IMR-90 (cell line): ENCODE data around the gene HS6ST3. TPM values are rescaled to one million over a fixed set of nuclear protein-coding genes. Genes with fewer than 3 reads are reported as not detected.

Source experiments
- ATAC-seq: fragments of 200-7000 bp; cut with Tn5 transposase; 2 replicates; pipeline ENCODE4 v1.9.1; 2020; ENCODE audit warnings: low read depth, mild to moderate bottlenecking, moderate library complexity
- BruUV-seq: library from RNA; stranded (reverse); fragments of 400-500 nt; replicated peaks from 2 replicates; lab custom pipeline; 2021; lab: Mats Ljungman, UMichigan
- CTCF ChIA-PET: fragments of 300-600 bp; formaldehyde crosslinking; extraction: SDS; loops from one replicate; lab custom pipeline; 2021; ENCODE audit warnings: antibody characterized with exemption; lab: Yijun Ruan, JAX
- POLR2A ChIA-PET: fragments of 300-600 bp; sonication (Branson Sonifier 250); formaldehyde crosslinking; loops from one replicate; lab custom pipeline; 2022; ENCODE audit warnings: antibody characterized with exemption; ENCODE audit not compliant: unreplicated experiment; lab: Charles Lee
- DNase-seq: peaks from one replicate; pipeline ENCODE4 v3.0.0; 2013
- H2AFZ ChIP-seq: replicated peaks from 2 replicates; pipeline ENCODE3; 2013; ENCODE audit warnings: low read length, mild to moderate bottlenecking; ENCODE audit not compliant: poor library complexity
- H2AK5ac ChIP-seq: 2 replicates; pipeline ENCODE4 v1.6.1; 2013; ENCODE audit warnings: low read depth, low read length, inconsistent platforms
- H2AK9ac ChIP-seq: replicated peaks from 2 replicates; pipeline ENCODE3; 2013; ENCODE audit warnings: mild to moderate bottlenecking, low read depth, low read length, moderate library complexity; ENCODE audit not compliant: poor library complexity
- H2BK120ac ChIP-seq: 2 replicates; pipeline ENCODE4 v1.6.1; 2013; ENCODE audit warnings: low read depth, low read length, inconsistent platforms
- H2BK15ac ChIP-seq: 3 replicates; pipeline ENCODE4 v1.6.1; 2013; ENCODE audit warnings: low read depth, low read length, inconsistent platforms
- H2BK20ac ChIP-seq: 2 replicates; pipeline ENCODE4 v1.6.1; 2013; ENCODE audit warnings: low read depth, mild to moderate bottlenecking, inconsistent platforms, low read length, moderate library complexity
- H2BK5ac ChIP-seq: 2 replicates; pipeline ENCODE4 v1.6.1; 2013; ENCODE audit warnings: mild to moderate bottlenecking, low read depth, low read length, inconsistent platforms; ENCODE audit not compliant: poor library complexity, severe bottlenecking
- H3K14ac ChIP-seq: replicated peaks from 2 replicates; pipeline ENCODE4 v1.6.1; 2013; ENCODE audit warnings: low read depth, low read length, inconsistent platforms
- H3K18ac ChIP-seq: 2 replicates; pipeline ENCODE4 v1.6.1; 2013; ENCODE audit warnings: low read depth, low read length, control low read depth
- H3K23ac ChIP-seq: 2 replicates; pipeline ENCODE4 v1.6.1; 2013; ENCODE audit warnings: low read depth, low read length, inconsistent platforms
- H3K27ac ChIP-seq: 2 replicates; pipeline ENCODE4 v1.5.1; 2013; ENCODE audit warnings: mild to moderate bottlenecking, control low read depth, low read length; ENCODE audit not compliant: insufficient read depth
- H3K27me3 ChIP-seq: 2 replicates; pipeline ENCODE4 v1.6.1; 2013; ENCODE audit warnings: low read length; ENCODE audit not compliant: control insufficient read depth, insufficient read depth
- H3K36me3 ChIP-seq: 2 replicates; pipeline ENCODE4 v1.6.1; 2013; ENCODE audit warnings: low read length, mixed read lengths; ENCODE audit not compliant: control insufficient read depth, insufficient read depth
- H3K4ac ChIP-seq: 2 replicates; pipeline ENCODE4 v1.6.1; 2013; ENCODE audit warnings: low read depth, low read length, inconsistent platforms
- H3K4me1 ChIP-seq: 2 replicates; pipeline ENCODE4 v1.6.1; 2013; ENCODE audit warnings: low read length, mixed read lengths; ENCODE audit not compliant: control insufficient read depth, insufficient read depth
- H3K4me2 ChIP-seq: 2 replicates; pipeline ENCODE4 v1.6.1; 2013; ENCODE audit warnings: low read depth, mild to moderate bottlenecking, control low read depth, low read length, moderate library complexity
- H3K4me3 ChIP-seq: 2 replicates; pipeline ENCODE4 v1.5.1; 2013; ENCODE audit warnings: low read depth, mild to moderate bottlenecking, control low read depth, low read length, moderate library complexity; ENCODE audit not compliant: insufficient read depth
- H3K56ac ChIP-seq: 2 replicates; pipeline ENCODE4 v1.6.1; 2013; ENCODE audit warnings: low read length, inconsistent platforms; ENCODE audit not compliant: insufficient read depth; ENCODE audit errors: extremely low read depth
- H3K79me1 ChIP-seq, 2 experiments: 2 replicates each; pipeline ENCODE4 v1.6.1; 2013; ENCODE audit warnings: low read length in 2 of 2, inconsistent platforms in 1 of 2, low read depth in 1 of 2
- H3K9ac ChIP-seq: 2 replicates; pipeline ENCODE4 v1.6.1; 2013; ENCODE audit warnings: low read depth, low read length, control low read depth
- H3K9me1 ChIP-seq: 2 replicates; pipeline ENCODE4 v1.6.1; 2013; ENCODE audit warnings: low read length, inconsistent platforms; ENCODE audit not compliant: insufficient read depth
- H3K9me3 ChIP-seq: 2 replicates; pipeline ENCODE4 v1.6.1; 2013; ENCODE audit warnings: low read length; ENCODE audit not compliant: control insufficient read depth, insufficient read depth
- H4K20me1 ChIP-seq: 2 replicates; pipeline ENCODE4 v1.6.1; 2013; ENCODE audit warnings: low read length, inconsistent platforms; ENCODE audit not compliant: insufficient read depth
- H4K5ac ChIP-seq: 2 replicates; pipeline ENCODE4 v1.6.1; 2013; ENCODE audit warnings: mild to moderate bottlenecking, low read depth, low read length, control low read depth
- H4K8ac ChIP-seq, 2 experiments: 2 replicates each; pipeline ENCODE4 v1.6.1; 2013; ENCODE audit warnings: low read depth in 2 of 2, low read length in 2 of 2, control low read depth in 1 of 2, inconsistent platforms in 1 of 2
- H4K91ac ChIP-seq: 2 replicates; pipeline ENCODE4 v1.6.1; 2013; ENCODE audit warnings: low read depth, low read length, inconsistent platforms; ENCODE audit not compliant: insufficient read depth
- BHLHE40 ChIP-seq: fragments of 150-350 bp; IDR thresholded peaks from 2 replicates; pipeline ENCODE4 v1.6.1; 2016; ENCODE audit warnings: mild to moderate bottlenecking, low read depth, low read length
- CHD1 ChIP-seq: IDR thresholded peaks from 2 replicates; pipeline ENCODE4 v1.6.1; 2012; ENCODE audit warnings: low read depth, low read length, improper control_type of control experiment
- ELK1 ChIP-seq: fragments of 150-350 bp; IDR thresholded peaks from 2 replicates; pipeline ENCODE4 v1.6.1; 2016; ENCODE audit warnings: low read depth, mild to moderate bottlenecking, low read length, moderate library complexity, borderline replicate concordance
- MAFK ChIP-seq: IDR thresholded peaks from 2 replicates; pipeline ENCODE4 v1.6.1; 2012; ENCODE audit warnings: low read depth, low read length, improper control_type of control experiment
- MAZ ChIP-seq: IDR thresholded peaks from 2 replicates; pipeline ENCODE4 v1.6.1; 2012; ENCODE audit warnings: low read depth, mild to moderate bottlenecking, low read length, improper control_type of control experiment, moderate library complexity, borderline replicate concordance
- NFE2L2 ChIP-seq: fragments of 150-350 bp; IDR thresholded peaks from 2 replicates; pipeline ENCODE4 v1.6.1; 2016; ENCODE audit warnings: low read depth, mild to moderate bottlenecking, low read length
- POLR2A ChIP-seq: IDR thresholded peaks from 2 replicates; pipeline ENCODE4 v1.6.1; 2012; ENCODE audit warnings: mild to moderate bottlenecking, low read depth, low read length
- RAD21 ChIP-seq: IDR thresholded peaks from 2 replicates; pipeline ENCODE4 v1.6.1; 2012; ENCODE audit warnings: low read length, improper control_type of control experiment
- RCOR1 ChIP-seq: IDR thresholded peaks from 2 replicates; pipeline ENCODE4 v1.6.1; 2012; ENCODE audit warnings: mild to moderate bottlenecking, low read length, improper control_type of control experiment; ENCODE audit not compliant: insufficient replicate concordance
- SMC3 ChIP-seq: fragments of 150-350 bp; IDR thresholded peaks from 2 replicates; pipeline ENCODE4 v1.6.1; 2016; ENCODE audit warnings: low read depth, mild to moderate bottlenecking, antibody characterized with exemption, low read length, moderate library complexity
- WGBS, 2 experiments: methylation state at CpG; one replicate each; pipeline versions ENCODE4 v1.1.5 to v1.1.7; 2013; ENCODE audit warnings: missing lambda C conversion rate in 2 of 2; ENCODE audit not compliant: insufficient read length in 1 of 2; ENCODE audit errors: extremely low coverage in 2 of 2; 5-methylcytosine and 5-hydroxymethylcytosine counted together
- dilution Hi-C: fragments of 300-500 bp; cut with HindIII; formaldehyde crosslinking; loops from one replicate; pipeline ENCODE4 v1.14.3; 2018; ENCODE audit warnings: low sequenced_read_pairs; ENCODE audit not compliant: unreplicated experiment
- in situ Hi-C: fragments of 300-500 bp; cut with MboI; formaldehyde crosslinking; loops from 3 replicates; pipeline ENCODE4 v1.14.3; 2019; ENCODE audit warnings: low sequenced_read_pairs, inconsistent platforms, mixed read lengths
- intact Hi-C: fragments of 100-400 bp; cut with micrococcal nuclease; formaldehyde crosslinking; loops from 2 replicates; pipeline ENCODE4 v1.10.0; 2022
- polyA plus RNA-seq, 3 experiments: library from polyadenylated mRNA; depleted of rRNA; stranded (reverse); fragments of >200 nt; gene quantifications; 2 replicates each; pipeline ENCODE4 v1.2.3, GENCODE V29; 2012; ENCODE audit warnings: low replicate concordance in 1 of 3
- total RNA-seq: library from RNA; depleted of rRNA; stranded (reverse); fragments of >200 nt; gene quantifications from 2 replicates; pipeline ENCODE4 v1.2.3, GENCODE V29; 2012

Gene HS6ST3
- total and polyA plus RNA-seq, 2 of the 4 experiments (the other 2 are of a cell fraction) = not detected

GRCh38 chr13:96243376-96243775 is 153.5 kb downstream of the HS6ST3 start:
- Histone ChIP-seq H3K14ac (no peak overlapping the region), H3K23ac (no peak overlapping the region), H3K36me3 (no peaks in the 10 kb centered on the region), H4K5ac (no peak overlapping the region), H3K4me2 (no peak overlapping the region), H2BK15ac (no peak overlapping the region), H3K4ac (no peak overlapping the region), H3K18ac (no peak overlapping the region), H2AK5ac (no peak overlapping the region), H3K9me3 (no peaks in the 10 kb centered on the region; the same call in 1 of the 2 replicates), H3K4me1 (no peaks in the 10 kb centered on the region), H2BK20ac (no peak overlapping the region), H3K9ac (no peak overlapping the region), H3K79me1 (no peaks in the 10 kb centered on the region), H4K91ac (no peak overlapping the region), H3K27me3 (no peaks in the 10 kb centered on the region), H2AK9ac (no peak overlapping the region), H4K8ac (no peak overlapping the region), H3K56ac (no peak overlapping the region), H2BK120ac (no peak overlapping the region), H2AFZ (no peak overlapping the region), H4K20me1 (no peaks in the 10 kb centered on the region), H3K9me1 (no peaks in the 10 kb centered on the region), H3K27ac (no peak overlapping the region), H2BK5ac (no peak overlapping the region), H3K4me3 (no peak overlapping the region)
- ATAC-seq (no peak), DNase-seq (no peak)
- in situ Hi-C loops (no loop called here), intact Hi-C loops (no loop called here), dilution Hi-C loops (no loop called here)
- no CpG with 5 or more reads among the region's 1 CpG for WGBS, 2 experiments
- BruUV-seq = no TSS peak
- ChIA-PET POLR2A (no interaction called here), CTCF (interaction anchor here (0.6 kb wide), 1 partner anchor 379 kb away, joined by 3 read pairs; no protein-coding TSS in a partner anchor)
- TF ChIP-seq POLR2A = no peak
- no peak for TF ChIP-seq ELK1
- TF ChIP-seq MAFK = no peak
- TF ChIP-seq BHLHE40 = no peak
- TF ChIP-seq CHD1 = no peak
- TF ChIP-seq RCOR1 = no peak
- no peak for TF ChIP-seq NFE2L2
- TF ChIP-seq RAD21 = no peak
- TF ChIP-seq MAZ = no peak
- TF ChIP-seq SMC3 = no peak
